ENCODE results near the gene MPV17L2. TPM values are rescaled to one million over a fixed set of nuclear protein-coding genes. Genes with fewer than 3 reads are reported as not detected.

Gene MPV17L2
- total and polyA plus RNA-seq, 10 of the 15 experiments (the other 5 are each of a cell fraction or from before 2014, with no cell fraction given): 5.1 to 57.2 (median 22.9) TPM

DNA sequence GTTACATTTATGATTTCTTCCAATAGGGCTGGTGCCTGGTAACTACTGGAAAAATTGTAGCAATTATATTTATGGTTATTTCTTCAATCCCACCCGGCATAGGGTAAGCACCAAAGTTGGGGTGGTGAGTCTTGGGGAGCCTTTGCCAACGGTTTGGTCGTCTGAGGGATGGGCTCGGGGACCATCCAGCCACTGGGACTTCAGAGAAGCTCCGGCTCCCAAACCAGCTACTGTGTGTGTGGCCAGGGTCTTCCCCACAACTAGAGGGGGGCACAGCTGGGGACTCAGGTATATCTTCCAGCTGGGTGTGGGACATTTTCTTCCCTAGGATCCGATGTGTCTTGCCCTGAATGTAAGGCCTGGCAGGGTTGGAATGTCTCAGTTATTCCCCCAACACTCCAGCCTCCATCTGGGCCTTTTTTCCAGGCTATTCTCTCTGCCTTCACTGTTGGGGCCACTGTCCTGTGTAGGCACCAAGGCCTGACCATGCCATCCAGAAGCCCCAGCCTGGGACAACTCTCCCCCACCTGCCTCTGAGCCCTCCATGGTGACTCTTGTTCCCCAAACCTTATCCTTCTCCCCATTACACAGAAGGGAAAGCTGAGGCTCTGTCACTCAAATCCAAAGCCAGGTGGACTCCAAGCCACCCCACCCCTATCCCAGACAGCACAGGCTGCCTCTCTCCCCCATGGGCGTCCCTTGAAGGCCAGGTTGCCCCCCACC lies 20.5 kb upstream of the MPV17L2 start:
- POLR2A ChIA-PET: interaction anchor here (0.5 to 3.0 kb wide), 6 partner anchors 19 to 132 kb away, joined by 3 to 24 read pairs (median 5); partner anchors contain the start of gene MPV17L2
- peaks cover 11 to 13% of the 10 kb centered on the region in 2 experiments; a peak in 3 of 4 replicates for H3K36me3 ChIP-seq (ENCODE audit: control insufficient read depth in 2 of 2, insufficient read depth in 2 of 2, low read length in 1 of 2)
- no peaks in the 10 kb centered on the region; the same call in 2 of the 3 replicates for H3K9me3 ChIP-seq (replicated peaks; ENCODE audit: control insufficient read depth, insufficient read depth, low read length)
- TF ChIP-seq RCOR1 (conservative IDR thresholded peaks at IDR 0.05; ENCODE audit: low read depth, low read length): 0 out of 2 replicates have a peak, but pooled peaks have one; percentile 17
- peak; percentile 41; the same call in 1 of the 2 replicates for TF ChIP-seq ZNF217 (IDR thresholded peaks at IDR 0.05)
- no peak for TF ChIP-seq NR2C2 (IDR thresholded peaks at IDR 0.05; ENCODE audit: borderline replicate concordance, control insufficient read depth, insufficient read length, low read depth)
- TF ChIP-seq PKNOX1 (IDR thresholded peaks at IDR 0.05): peak; percentile 80
- TF ChIP-seq PBX3 (IDR thresholded peaks at IDR 0.05; ENCODE audit: insufficient replicate concordance, low read depth, low read length): peak; percentile 38
- TF ChIP-seq EED (IDR thresholded peaks at IDR 0.05; ENCODE audit: low read depth): no peak; the same call in 1 of the 2 replicates
- peak; percentile 86 for TF ChIP-seq SMARCA5 (IDR thresholded peaks at IDR 0.05)
- H4K20me1 ChIP-seq (ENCODE audit: control insufficient read depth, insufficient read depth): no peaks in the 10 kb centered on the region
- no peaks in the 10 kb centered on the region for H3K27me3 ChIP-seq (replicated peaks in 1 of 2; ENCODE audit: control insufficient read depth in 2 of 2, insufficient read depth in 2 of 2, low read length in 1 of 2)
- CTCF ChIA-PET: interaction anchor here (0.7 to 1.0 kb wide), 2 partner anchors 9 to 19 kb away, joined by 3 to 5 read pairs; no protein-coding TSS in a partner anchor
- peak overlapping the region; percentile 83 for H3K9ac ChIP-seq (ENCODE audit: control insufficient read depth, insufficient read depth, low read length)
- TSS peak; percentile 58 for BruUV-seq (replicated peaks)
- in situ Hi-C loops (cut with MboI): no loop called here
- peak overlapping the region; percentile 79 for H3K27ac ChIP-seq (ENCODE audit: control insufficient read depth, insufficient read depth)
- intact Hi-C loops (cut with micrococcal nuclease; ENCODE audit: unreplicated experiment): loop anchor here (1.0 to 5.0 kb wide), 4 partner anchors 20 to 225 kb away; partner anchors contain the start of genes MAST3 and PIK3R2
- H3K4me1 ChIP-seq (ENCODE audit: control insufficient read depth, insufficient read depth, low read length): peaks cover 61% of the 10 kb centered on the region
- no peak overlapping the region for H2AFZ ChIP-seq (ENCODE audit: control insufficient read depth, low read depth, low read length)
- 62% methylated on average over 7 of the region's 7 CpGs for WGBS (ENCODE audit: insufficient coverage, insufficient replicate concordance, low lambda C conversion rate, missing lambda C conversion rate)
- no peak for ATAC-seq
- RAD21 ChIA-PET (ENCODE audit: unreplicated experiment): interaction anchor here (0.7 to 3.2 kb wide), 8 partner anchors 8 to 160 kb away, joined by 3 to 29 read pairs (median 5); partner anchors contain the start of gene MPV17L2
- peak overlapping the region; percentile 100 for H3K4me2 ChIP-seq (ENCODE audit: control insufficient read depth, insufficient read depth)
- no peak overlapping the region for H3K4me3 ChIP-seq
- peaks cover 30% of the 10 kb centered on the region for H3K79me2 ChIP-seq (ENCODE audit: control insufficient read depth, insufficient read depth, low read length)
- SMC1A ChIA-PET (ENCODE audit: uncharacterized antibody, unreplicated experiment): interaction anchor here (0.6 to 2.3 kb wide), 5 partner anchors 12 to 78 kb away, joined by 3 to 6 read pairs (median 3); partner anchors contain the start of gene PIK3R2
- no peak for DNase-seq (ENCODE audit: low read depth, low spot score)
- FAIRE-seq: no peak

Measured in GM12878 (cell line).